ENCODE data around the gene PTPN5.
A peak's percentile ranks its signal among the peaks of the same experiment; 100 is the strongest.
"Not testable (repeated sequence)": the region's sequence is repeated elsewhere in the genome, so short reads cannot be mapped to it uniquely, and the experiment has no call there.

The PTPN5 gene

DNA sequence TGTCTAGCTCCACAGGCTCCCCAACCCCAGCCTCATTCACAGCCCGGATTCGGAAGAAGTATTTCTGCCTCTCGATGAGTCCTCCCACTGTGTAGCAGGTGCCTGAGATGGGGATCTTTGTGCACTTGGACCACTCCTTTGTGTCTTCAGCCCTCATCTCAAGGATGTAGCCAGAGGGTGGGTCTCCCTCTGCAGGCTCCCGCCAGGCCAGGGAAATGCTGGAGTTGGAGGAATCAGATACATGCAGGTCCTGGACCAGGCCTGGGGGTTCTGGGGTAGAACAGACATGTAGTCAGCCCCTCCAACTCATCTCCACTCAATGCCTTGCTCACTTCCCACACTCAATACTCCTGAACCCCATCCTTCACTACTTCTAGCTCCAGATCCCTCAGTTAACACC lies 82.2 kb downstream of the PTPN5 start:
- DNase-seq (ENCODE audit: low spot score), result no peak

DNA sequence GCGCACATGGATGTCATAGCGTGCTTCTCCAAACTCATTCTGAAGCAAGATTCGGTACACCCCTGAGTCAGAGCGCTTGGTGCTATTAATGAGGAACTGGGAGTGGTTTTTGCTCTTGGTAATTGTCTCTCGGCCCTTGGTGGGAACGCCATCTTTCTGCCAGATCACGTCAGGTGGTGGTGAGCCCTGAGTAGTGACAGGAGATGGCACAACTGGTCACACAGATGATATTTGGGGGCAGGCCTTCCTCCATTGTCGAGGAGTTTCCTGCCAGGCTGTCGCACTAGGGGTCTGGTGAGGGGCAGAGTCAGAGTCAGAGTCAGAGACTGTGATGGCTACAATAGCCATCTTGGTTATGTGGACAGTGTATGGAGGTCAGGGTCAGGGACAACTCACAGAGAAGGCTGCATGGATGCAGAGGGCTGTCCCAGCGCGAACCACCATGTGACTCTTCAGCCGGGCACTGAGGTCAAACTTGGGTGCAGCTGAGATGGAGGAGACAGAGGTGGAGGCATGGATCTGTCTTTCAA lies 83.7 kb downstream of the PTPN5 start:
- no peak for DNase-seq (ENCODE audit: low spot score)

DNA sequence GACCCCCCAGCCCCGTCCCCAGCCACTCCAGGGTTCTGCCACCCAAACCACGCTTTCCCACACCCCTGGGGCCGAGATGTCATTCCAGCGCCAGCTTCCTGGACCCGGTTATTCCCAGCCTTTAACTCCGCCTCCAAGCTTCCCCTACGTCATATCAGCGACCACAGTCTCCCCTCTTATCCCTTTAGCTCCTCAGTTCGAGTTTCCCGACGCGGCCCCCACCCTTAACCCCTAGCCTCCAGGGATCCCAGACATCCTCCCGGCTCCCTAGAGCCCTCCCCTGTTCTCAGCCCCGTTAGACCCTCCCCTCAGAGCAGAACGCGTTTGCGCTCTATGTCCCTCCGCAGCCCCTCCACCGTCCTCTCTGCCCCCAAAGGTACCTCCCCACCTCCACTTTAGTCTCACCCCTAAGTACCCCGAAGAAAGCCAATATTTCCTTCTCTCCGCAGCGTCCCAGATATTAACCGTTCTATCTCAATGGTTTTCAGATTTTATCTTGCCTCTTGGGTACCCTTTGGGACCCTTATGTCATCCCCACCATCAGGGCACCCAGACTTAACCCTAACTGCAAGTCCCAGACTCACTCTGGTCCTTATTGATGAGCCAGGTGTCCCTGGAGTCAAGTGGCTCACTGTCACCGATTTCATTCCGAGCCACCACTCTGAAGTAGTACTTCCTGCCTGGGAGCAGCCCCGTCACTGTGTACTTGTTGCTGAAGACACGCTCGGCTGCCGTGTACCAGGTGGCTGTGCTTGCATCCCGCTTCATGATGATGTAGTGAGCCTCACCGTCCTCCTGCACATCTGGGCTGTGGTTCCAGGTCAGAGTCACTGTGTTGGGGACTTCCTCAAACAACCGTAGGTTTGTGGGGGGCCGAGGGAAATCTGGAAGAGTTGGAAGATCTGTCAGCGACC lies 85.0 kb downstream of the PTPN5 start:
- DNase-seq (ENCODE audit: low spot score), result no peak

DNA sequence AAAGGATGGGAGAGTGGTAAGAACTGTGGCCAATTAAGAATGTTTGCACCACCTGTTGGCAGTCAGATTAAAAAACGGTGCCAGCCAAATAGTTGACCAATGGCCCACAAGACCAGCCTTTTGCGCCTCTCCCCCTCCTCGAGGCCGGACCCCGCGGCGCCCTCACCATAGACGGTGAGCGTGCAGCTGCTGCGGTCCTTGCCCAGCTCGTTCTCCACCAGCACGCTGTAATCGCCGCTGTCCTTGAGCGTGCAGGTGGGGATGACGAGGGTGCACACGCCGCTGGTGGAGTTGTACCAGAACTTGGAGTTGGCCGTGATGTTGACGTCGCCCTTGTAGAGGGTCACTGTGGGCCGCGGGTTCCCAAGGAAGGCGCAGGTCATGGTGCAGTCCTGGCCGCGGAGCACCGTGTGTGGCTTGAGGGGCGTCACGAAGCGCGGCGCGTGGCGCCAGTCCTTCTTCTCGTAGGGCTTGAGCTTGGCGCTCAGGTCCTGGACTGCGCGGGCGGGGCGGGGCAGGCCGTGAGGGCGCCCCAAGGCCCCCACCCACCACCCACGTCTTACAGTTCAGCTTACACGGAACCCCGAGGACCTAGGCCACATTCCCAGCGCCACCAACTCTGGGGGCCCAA lies 85.8 kb downstream of the PTPN5 start:
- no peak for DNase-seq (ENCODE audit: low spot score)

DNA sequence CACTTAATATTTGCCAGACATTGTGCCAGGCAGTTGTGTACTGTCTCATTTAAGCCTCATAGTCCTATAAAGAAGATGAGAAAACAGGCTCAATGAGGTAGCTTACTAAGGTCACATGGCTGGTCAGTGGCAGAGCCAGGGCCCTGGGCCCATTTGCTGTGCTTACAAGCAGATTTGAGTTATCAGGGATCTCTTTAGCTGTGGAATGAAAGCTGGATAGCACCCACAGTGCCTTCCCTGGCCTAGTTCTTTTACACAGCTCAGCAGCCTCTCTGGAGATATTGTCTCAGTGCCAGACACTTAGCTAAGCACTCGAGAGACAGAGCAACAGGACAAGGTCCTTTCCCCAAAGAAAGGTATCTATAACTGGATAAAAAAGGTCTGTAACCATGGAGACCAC lies 86.9 kb downstream of the PTPN5 start:
- no peak for DNase-seq (ENCODE audit: low spot score)

DNA sequence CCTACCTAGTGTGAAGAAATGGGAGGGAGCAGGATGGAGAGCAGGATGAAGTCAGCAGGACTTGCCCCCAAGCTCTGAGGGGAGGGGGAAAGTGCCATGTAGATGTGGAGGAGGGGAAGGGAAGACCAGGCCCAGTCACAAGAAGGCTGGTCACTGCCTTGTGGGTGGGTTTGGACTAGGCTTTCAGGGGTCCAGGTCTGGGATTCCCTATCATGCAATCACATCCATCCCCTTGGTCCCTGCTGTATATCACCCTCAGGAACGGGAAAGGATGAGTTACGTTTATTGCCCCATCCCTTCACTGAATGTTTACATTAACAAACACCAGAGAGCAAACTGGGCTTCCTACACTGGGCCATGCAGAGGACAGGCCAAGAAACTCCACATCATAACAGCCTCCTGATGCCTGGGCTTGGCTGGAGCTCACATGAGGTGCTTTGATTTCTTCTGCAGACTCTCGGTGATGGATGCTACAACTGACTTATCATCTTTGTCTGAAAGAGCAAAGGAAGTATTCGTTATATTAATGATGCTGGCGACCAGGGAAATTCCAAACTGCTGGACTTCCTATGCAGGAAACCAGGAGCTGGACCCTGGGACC lies 87.5 kb downstream of the PTPN5 start:
- DNase-seq (ENCODE audit: low spot score), result no peak

DNA sequence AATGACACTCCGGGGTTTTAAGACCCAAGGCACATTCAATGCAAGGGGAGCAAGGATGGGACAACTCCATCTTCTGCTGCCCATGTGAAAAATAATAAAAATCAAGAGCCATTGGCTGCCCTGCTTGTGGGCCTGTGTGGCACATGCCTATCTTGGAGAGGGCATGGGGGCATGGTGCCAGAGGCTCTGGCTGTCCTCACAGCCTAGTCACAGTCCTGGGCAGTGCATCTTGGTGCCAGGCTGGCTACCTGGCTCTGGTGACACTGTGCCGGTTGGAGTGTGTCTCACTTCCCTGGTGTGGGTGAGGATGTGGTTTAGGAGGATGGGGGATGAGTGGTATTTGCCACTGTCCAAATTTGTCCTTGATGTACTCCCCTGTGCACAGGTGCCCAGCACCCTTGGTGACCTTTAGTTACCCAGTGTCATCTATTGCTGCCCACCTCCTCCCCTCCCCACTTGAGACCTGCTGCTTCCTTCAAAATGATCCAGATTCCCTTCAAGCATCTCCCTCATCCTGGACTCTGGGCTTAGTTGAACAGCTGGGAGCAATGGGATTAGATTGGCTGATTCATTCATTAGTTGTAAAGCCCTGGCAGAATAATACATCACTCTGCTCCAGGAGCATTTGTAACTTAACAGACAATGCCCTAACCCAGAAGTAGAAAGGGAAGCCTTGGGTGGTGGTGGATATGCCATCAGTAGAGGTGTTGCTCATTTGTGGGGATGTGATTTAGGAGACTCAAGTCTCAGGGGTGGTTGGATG lies 88.4 kb downstream of the PTPN5 start:
- no peak for DNase-seq (ENCODE audit: low spot score)

DNA sequence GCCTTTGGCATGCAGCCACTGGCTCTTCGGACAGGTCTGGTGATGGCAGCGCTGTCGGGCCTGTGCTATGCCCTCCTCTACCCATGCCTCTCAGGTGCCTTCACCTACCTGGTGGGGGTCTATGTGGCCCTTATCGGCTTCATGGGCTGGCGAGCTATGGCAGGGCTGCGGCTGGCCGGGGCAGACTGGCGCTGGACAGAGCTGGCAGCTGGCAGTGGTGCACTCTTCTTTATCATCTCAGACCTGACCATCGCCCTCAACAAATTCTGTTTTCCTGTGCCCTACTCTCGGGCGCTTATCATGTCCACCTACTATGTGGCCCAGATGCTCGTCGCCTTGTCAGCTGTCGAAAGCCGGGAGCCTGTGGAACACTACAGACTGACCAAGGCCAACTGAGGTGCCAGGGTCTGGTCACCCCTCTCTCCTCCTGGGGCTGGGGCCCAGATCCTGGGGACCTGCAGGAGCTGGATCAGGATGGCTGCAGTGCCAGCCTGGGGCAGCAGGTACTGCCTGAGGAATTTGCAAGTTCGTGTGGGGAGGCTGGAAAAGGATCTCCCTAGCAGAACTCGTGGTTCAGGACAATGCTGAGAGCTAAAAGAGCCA lies 89.9 kb downstream of the PTPN5 start:
- DNase-seq (ENCODE audit: low spot score), result no peak

DNA sequence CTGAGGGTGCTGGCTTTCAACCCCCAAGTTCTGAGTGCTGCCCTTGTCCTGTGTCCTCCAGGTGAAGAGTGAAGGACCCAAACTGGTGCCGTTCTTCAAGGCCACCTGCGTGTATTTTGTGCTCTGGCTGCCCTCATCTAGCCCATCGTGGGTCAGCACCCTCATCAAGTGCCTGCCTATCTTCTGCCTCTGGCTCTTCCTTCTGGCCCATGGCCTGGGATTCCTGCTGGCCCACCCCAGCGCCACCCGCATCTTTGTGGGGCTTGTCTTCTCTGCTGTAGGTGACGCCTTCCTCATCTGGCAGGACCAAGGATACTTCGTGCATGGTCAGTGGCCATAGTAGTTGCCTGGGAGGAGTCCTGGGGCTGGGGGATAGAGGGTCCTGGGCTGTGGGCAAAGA lies 90.7 kb downstream of the PTPN5 start:
- no peak for DNase-seq (ENCODE audit: low spot score)

DNA sequence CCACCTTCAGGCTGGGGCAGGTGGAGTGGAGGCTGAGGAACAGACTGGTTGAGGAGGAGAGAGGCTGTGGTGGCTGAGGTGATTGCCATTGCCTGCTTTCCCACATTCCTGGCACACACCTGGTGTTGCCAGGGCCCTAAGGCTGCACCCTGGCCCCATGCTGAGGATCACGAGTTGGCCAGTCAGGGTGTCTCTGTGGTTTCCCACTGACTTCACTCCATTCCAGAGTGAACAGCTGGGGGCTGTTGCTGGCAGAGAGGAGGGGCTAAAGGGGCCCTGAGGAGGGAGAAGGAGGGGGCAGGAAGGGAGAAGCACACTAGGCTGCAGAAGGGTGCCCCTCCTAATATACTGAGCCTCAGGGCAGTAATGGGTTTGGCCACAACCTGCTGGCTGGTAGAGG lies 91.2 kb downstream of the PTPN5 start:
- no peak for DNase-seq (ENCODE audit: low spot score)

DNA sequence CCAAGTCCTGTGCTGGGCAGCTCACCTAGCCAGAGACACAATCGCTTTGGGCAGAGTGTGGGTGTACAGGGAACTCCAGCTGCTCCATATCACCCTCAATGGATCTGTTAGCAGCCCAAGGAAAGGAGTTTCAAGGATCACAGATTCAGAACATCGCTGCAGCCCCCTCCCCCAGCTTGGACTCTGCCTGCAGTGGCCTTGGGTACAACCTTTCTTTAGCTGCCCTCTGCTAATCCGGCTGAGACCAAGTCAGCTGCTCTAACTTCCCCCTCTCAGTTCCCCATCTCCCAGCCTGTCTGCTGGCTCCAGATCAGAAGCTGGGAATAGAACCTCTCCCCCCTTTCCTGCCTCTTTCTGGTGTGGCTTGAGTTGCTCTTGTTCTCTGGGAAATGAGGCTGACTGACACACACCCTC lies 91.7 kb downstream of the PTPN5 start:
- DNase-seq (ENCODE audit: low spot score), result no peak

DNA sequence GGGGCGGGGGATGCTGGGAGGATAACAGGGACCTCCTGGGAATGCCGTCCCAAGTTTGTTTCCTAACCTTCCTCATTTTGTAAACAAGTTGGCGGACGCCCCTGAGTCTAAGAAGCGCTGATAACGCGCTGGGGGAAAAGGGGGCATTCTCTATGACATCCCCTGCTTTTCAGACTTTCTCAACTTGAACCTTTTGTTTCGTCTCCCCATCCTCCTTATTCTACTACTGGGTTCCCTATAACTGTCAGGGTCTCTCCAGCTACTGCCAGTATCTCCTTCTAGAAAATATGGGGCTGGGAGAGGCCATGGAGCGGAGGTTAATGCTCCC lies 92.4 kb downstream of the PTPN5 start:
- no peak for DNase-seq (ENCODE audit: low spot score)

DNA sequence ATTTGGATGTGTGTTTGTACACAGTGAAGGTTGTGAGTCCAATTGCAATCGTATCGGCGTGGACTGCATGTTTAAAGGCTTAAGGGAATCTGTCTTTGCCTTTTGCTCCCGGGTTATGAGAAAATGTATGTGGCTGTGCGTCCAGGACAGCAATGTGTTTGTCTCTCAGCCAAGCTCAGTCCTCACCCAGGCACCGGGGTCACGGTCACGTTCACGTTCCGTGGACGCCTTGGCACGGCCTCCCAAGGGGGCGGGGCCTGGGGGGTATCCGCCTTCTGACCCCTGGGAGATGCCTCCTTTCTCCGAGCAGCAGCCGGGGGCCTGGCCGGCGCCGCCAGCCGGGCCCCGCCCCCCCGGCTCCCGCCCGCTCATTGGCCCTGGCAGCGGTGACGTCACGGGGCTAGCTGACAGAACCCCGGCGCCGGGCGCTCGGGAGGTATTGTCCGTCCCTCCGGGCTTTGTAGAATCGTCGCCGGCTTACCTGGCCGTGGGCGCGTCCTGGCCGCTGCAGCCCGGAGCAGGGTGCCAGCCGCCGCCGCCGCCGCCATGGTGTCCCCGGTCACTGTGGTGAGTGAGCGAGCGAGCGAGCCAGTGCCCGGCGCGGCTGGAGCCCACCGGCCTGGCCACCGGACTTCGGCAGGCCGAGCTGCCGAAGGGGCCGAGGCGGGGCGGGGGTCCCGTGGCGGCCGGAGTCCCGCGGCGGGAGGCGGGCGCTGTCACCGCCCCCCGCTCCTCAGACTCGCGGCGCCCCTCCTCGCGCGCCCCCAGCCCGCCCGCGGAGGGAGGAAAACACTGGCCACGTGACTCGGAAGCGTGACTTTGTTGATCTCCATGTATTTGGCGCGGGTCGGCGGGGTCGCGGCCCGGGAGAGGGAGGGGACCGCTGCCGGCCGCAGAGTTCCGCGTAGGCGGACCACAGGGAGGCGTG lies 93.0 kb downstream of the PTPN5 start, which contains the start of gene TMEM86A:
TMEM86A (plus strand) TSS at position 439 of the 928 bp plus-strand sequence; CDS start at position 547, 108 bp downstream.
- peak; percentile 90 for DNase-seq (ENCODE audit: low spot score)

DNA sequence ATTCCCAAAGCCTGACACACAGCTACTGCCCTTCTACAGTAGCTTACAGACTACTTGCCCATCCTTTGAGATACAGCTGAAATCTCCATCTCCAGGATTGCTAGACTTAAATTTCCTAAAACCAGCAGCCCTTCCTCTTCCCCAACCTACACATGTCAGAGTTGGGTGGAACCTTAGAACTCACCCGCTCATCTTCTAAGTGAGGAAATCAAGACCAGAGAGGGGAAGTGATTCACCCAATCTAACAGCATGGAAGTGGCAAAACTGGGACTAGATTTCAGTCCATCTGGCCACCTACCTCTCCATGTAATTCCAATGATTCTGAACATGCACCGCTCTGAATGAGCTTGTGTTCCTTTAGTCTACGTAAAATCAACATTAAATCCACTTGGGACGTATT lies 94.0 kb downstream of the PTPN5 start:
- DNase-seq (ENCODE audit: low spot score), result no peak

DNA sequence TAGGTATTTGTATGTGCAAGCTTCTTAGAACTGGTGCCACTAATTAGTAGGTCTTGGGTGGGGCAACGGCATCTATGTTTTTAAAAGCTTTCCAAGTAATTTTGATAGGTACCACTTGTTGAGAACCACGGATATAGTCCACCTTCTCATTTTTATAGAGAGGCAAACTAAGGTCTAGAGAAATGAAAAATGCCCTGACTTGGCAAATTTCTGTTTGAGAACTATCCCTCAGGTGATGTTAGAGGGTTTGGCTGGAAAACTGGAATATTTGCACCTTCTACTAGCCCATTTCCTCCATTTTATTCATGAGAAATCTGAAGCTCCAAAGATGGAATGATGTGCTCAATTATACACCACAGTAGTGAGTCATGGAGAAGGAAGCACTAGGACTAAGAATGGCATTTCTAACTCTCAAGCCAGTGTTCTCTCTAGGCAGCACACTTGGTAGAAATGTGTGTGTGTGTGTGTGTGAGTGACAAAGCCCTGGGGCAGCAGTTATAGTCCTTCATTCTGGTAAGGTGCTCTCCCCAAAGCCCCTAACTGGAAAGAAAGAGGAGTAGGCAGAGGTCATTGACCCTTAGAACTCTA lies 94.9 kb downstream of the PTPN5 start:
- DNase-seq (ENCODE audit: low spot score), result no peak

DNA sequence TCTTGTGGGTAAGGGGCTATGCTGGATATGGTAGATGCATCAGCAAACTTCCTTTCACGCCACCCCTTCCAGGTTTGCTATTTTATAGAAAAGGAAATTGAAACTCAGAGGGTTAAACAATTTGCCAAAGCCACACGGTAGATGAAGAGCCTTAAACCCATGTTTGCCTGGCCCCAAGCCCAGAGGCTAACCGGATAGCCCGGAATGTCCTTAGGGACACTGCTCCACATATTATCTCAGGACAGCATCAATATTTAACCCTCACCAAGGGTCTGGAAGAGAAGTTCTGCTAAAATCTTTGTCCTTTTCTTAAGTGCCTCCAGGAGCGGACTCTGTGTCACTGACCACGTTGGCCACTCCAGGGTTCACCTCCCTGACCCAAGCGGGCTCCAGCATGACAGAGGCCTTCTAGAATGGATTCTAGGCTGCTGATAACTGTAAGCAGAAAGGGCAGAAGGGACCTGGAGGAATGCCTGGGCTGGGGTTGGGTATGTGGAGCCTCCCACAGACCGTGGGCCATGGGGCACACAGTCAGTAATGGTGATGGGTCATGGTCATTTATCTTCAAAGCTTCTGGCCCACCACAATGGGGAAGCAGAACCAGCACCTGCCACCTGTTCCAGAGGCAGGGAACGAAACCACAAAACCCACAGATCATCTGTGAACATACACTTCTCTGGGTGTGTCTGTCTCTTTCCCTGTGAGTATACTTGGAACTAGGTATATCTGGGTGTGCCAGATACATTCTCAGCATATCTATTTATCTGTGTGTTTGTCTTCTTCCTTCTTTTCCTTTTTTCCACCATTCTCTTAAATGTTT lies 98.4 kb downstream of the PTPN5 start:
- no peak for DNase-seq (ENCODE audit: low spot score)

DNA sequence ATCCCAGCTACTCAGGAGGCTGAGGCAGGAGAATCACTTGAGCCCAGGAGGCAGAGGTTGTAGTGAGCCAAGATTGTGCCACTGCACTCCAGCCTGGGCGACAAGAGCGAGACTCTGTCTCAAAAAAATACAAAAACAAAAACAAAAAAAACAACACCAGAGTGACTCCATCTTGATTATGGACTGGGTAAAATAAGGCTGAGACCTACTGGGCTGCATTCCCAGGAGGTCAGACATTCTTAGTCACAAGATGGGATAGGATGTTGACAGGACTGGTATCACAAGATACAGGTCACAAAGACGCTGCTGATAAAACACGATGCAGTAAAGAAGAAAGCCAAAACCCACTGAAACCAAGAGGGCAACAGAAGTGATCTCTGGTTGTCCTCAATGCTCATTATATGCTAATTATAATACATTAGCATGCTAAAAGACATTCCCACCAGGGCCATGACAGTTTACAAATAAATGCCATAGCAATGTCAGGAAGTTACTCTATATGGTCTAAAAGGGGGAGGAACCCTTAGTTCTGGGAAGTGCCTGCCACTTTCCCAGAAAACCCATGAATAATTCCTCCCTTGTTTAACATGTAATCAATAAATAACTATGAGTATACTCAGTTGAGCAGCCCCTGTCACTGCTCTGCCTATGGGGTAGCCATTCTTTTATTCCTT lies 100.0 kb downstream of the PTPN5 start:
- DNase-seq (ENCODE audit: low spot score), result not testable (repeated sequence)

DNA sequence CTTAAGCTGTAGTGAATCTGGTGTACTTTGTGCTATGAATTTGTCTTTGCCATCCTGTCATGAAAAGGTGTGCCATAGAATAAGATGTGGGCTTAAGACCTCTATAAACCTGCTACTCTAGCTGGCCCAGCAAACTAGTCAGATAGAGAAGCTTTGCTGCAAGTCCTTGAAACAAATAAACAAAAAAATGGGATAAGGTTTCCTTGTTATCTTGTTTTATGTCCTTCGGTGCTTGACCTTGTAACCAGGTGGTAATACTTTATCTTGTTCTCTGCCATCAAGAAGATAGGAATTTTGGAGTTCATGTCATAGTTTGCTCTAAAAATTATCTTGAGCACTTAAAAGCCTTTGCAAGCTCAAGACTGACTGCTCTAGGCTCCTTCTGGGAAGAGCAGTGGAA lies 107.3 kb downstream of the PTPN5 start:
- DNase-seq (ENCODE audit: low spot score), result no peak

DNA sequence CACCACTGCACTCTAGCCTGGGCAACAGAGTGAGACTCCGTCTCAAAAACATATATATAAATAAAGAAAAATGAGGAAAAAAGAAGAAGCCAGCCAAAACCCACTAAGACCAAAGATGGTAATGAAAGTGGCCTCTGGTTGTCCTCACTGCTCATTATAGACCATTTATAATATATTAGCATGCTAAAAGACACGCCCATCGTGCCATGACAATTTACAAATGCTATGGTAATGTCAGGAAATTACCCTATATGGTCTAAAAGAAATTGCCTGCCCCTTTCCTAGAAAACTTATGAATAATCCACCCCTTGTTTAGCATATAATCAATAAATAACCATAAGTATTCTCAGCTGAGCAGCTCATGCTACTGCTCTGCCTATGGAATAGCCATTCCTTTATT lies 109.1 kb downstream of the PTPN5 start:
- no peak for DNase-seq (ENCODE audit: low spot score)

All from putamen (tissue), 1 donor.